AG04450 (cell line): ENCODE measurements around the gene IL15RA. TPM values are rescaled to one million over a fixed set of nuclear protein-coding genes. Genes with fewer than 3 reads are reported as not detected.

ENCODE experiments used
- CTCF ChIA-PET: fragments of 300-600, 350-600 bp; formaldehyde crosslinking; extraction: SDS; loops from one replicate; lab custom pipeline; 2022; ENCODE audit warnings: antibody characterized with exemption, inconsistent platforms; lab: Charles Lee
- POLR2A ChIA-PET: fragments of 350-600 bp; formaldehyde crosslinking; extraction: SDS; loops from one replicate; lab custom pipeline; 2021; ENCODE audit warnings: antibody characterized with exemption, inconsistent platforms; lab: Yijun Ruan, JAX
- DNase-seq: peaks from one replicate; pipeline ENCODE4 v3.0.0-alpha.2; 2011; ENCODE audit warnings: low read depth, low spot score
- H3K27ac ChIP-seq: one replicate; pipeline ENCODE4 v1.5.1; 2012; ENCODE audit warnings: low read depth, low read length, control low read depth
- H3K27me3 ChIP-seq: one replicate; pipeline ENCODE4 v1.6.0; 2012; ENCODE audit warnings: low read length; ENCODE audit not compliant: control insufficient read depth, insufficient read depth
- H3K4me3 ChIP-seq: 2 replicates; pipeline ENCODE4 v1.5.1; 2011; ENCODE audit warnings: mild to moderate bottlenecking, low read depth, low read length, control low read depth
- H3K9me3 ChIP-seq: 2 replicates; pipeline ENCODE4 v1.5.1; 2012; ENCODE audit warnings: low read length; ENCODE audit not compliant: control insufficient read depth, insufficient read depth
- CTCF ChIP-seq: IDR thresholded peaks from 2 replicates; pipeline ENCODE4 v1.5.1; 2011; ENCODE audit warnings: low read depth, low read length, control low read depth, inconsistent platforms
- polyA plus RNA-seq: library from polyadenylated mRNA; depleted of rRNA; stranded (reverse); fragments of >200 nt; gene quantifications from 2 replicates; pipeline ENCODE4 v1.2.3, GENCODE V29; 2011

The IL15RA gene
- polyA plus RNA-seq, 1 experiment, result 3.5 TPM

GRCh38 chr10:6022660-6023059 is 45.3 kb upstream of the IL15RA start:
- no peak for DNase-seq
- ChIA-PET CTCF (interaction anchor here (0.7 to 1.3 kb wide), 2 partner anchors 9 to 380 kb away, joined by 5 to 9 read pairs; no protein-coding TSS in a partner anchor), POLR2A (no interaction called here)
- no peak overlapping the region for H3K27ac ChIP-seq
- H3K27me3 ChIP-seq, result peaks cover 13% of the 10 kb centered on the region
- no peak for TF ChIP-seq CTCF
- no peaks in the 10 kb centered on the region for H3K9me3 ChIP-seq
- no peak overlapping the region for H3K4me3 ChIP-seq

GRCh38 chr10:6020826-6021225 is 43.5 kb upstream of the IL15RA start:
- POLR2A ChIA-PET, result interaction anchor here (0.6 kb wide), 1 partner anchor 45 kb away, joined by 3 read pairs; no protein-coding TSS in a partner anchor
- Histone ChIP-seq H3K9me3 (no peaks in the 10 kb centered on the region), H3K27ac (no peak overlapping the region), H3K4me3 (no peak overlapping the region), H3K27me3 (peaks cover 17% of the 10 kb centered on the region)
- DNase-seq, result no peak
- TF ChIP-seq CTCF, result no peak
- CTCF ChIA-PET, result no interaction called here

- ChIA-PET CTCF (no interaction called here), POLR2A (no interaction called here)
Measured at GRCh38 chr10:6019796-6020195, 42.5 kb upstream of the IL15RA start.

GRCh38 chr10:6019010-6019782 is 41.9 kb upstream of the IL15RA start:
- ChIA-PET CTCF (no interaction called here), POLR2A (no interaction called here)
- no peak overlapping the region for H3K4me3 ChIP-seq
- no peaks in the 10 kb centered on the region for H3K9me3 ChIP-seq
- peak overlapping the region; percentile 31 for H3K27ac ChIP-seq
- H3K27me3 ChIP-seq, result peaks cover 17% of the 10 kb centered on the region
- DNase-seq, result no peak
- no peak for TF ChIP-seq CTCF

More at GRCh38 chr10:6019796-6020195, 42.5 kb upstream of the IL15RA start:
- no peak for DNase-seq
- no peak overlapping the region for H3K27ac ChIP-seq
- no peaks in the 10 kb centered on the region for H3K9me3 ChIP-seq
- H3K4me3 ChIP-seq, result no peak overlapping the region
- H3K27me3 ChIP-seq, result peaks cover 17% of the 10 kb centered on the region
- TF ChIP-seq CTCF, result no peak

GRCh38 chr10:6018422-6018821 is 41.1 kb upstream of the IL15RA start:
- no peak for DNase-seq
- Histone ChIP-seq H3K9me3 (no peaks in the 10 kb centered on the region), H3K27ac (no peak overlapping the region), H3K4me3 (no peak overlapping the region), H3K27me3 (peaks cover 10% of the 10 kb centered on the region)
- ChIA-PET CTCF (no interaction called here), POLR2A (interaction anchor here (0.5 to 0.6 kb wide), 2 partner anchors 10 to 41 kb away, joined by 3 to 4 read pairs; no protein-coding TSS in a partner anchor)
- TF ChIP-seq CTCF, result no peak
